K562 (cell line): Measurements from ENCODE around the gene TMC8. TPM values are rescaled to one million over a fixed set of nuclear protein-coding genes. Genes with fewer than 3 reads are reported as not detected.

ENCODE experiments used
- ATAC-seq: fragments of 200-7000 bp; cut with Tn5 transposase; 3 replicates; pipeline ENCODE4 v1.9.1; 2020; ENCODE audit warnings: moderate library complexity
- BruUV-seq: library from RNA; stranded (reverse); fragments of 400-500 nt; replicated peaks from 2 replicates; lab custom pipeline; 2021; lab: Mats Ljungman, UMichigan
- CTCF ChIA-PET: fragments of 300-600 bp; formaldehyde crosslinking; extraction: SDS; loops from one replicate; lab custom pipeline; 2021; ENCODE audit warnings: low intra/inter-chr PET ratio; lab: Yijun Ruan, JAX
- POLR2A ChIA-PET: fragments of 300-600, 350-650 bp; sonication (Branson Sonifier 250); formaldehyde crosslinking; extraction: SDS; loops from one replicate; lab custom pipeline; 2021; ENCODE audit warnings: antibody characterized with exemption, inconsistent platforms; lab: Yijun Ruan, JAX
- DNase-seq, 4 experiments: peaks; one replicate each; pipeline versions ENCODE4 v3.0.0 to v3.0.0-alpha.2; 2011 to 2018; ENCODE audit warnings: low spot score in 3 of 4, mixed read lengths in 3 of 4; ENCODE audit errors: extremely low read depth in 1 of 4
- FAIRE-seq: peaks from 2 replicates; lab custom pipeline; 2011; peaks lifted over from hg19 to GRCh38; lab: Jason Lieb, UNC
- H2AFZ ChIP-seq: 2 replicates; pipeline ENCODE4 v1.6.0; 2011; ENCODE audit warnings: low read depth, low read length, control low read depth, inconsistent platforms
- H3K27ac ChIP-seq: fragments of 200-600 bp; 3 replicates; pipeline ENCODE4 v1.8.0; 2011; ENCODE audit warnings: low read depth, mild to moderate bottlenecking, control low read depth, inconsistent platforms, low read length, moderate library complexity, mixed read lengths; ENCODE audit errors: extremely low read depth
- H3K27me3 ChIP-seq, 2 experiments: fragments of 300-600 bp in 1 of 2; 2 replicates in 1 of 2; 3 replicates in 1 of 2; pipeline versions ENCODE4 v1.6.0 to v1.8.0; 2011; ENCODE audit warnings: inconsistent platforms in 2 of 2, low read length in 2 of 2, mild to moderate bottlenecking in 1 of 2, mixed read lengths in 1 of 2, moderate library complexity in 1 of 2; ENCODE audit not compliant: control insufficient read depth in 2 of 2, insufficient read depth in 2 of 2
- H3K36me3 ChIP-seq: fragments of 300-600 bp; 3 replicates; pipeline ENCODE4 v1.8.0; 2011; ENCODE audit warnings: mild to moderate bottlenecking, low read length, inconsistent platforms; ENCODE audit not compliant: control insufficient read depth, insufficient read depth
- H3K4me1 ChIP-seq, 2 experiments: fragments of 200-600 bp in 1 of 2; replicated peaks in 1 of 2; 2 replicates in 1 of 2; 3 replicates in 1 of 2; pipeline versions ENCODE4 v1.5.1 to v1.8.0; 2011; ENCODE audit warnings: inconsistent platforms in 2 of 2, low read length in 2 of 2, mild to moderate bottlenecking in 1 of 2, mixed read lengths in 1 of 2, moderate library complexity in 1 of 2; ENCODE audit not compliant: control insufficient read depth in 2 of 2, insufficient read depth in 2 of 2
- H3K4me2 ChIP-seq: 2 replicates; pipeline ENCODE4 v1.6.1; 2011; ENCODE audit warnings: low read length, control low read depth, inconsistent platforms, mixed read lengths; ENCODE audit not compliant: insufficient read depth
- H3K4me3 ChIP-seq: fragments of 200-600 bp; sonication (generic), shearing (Covaris generic); 2 replicates; pipeline ENCODE4 v1.5.1; 2016; ENCODE audit warnings: control low read depth, inconsistent platforms
- H3K79me2 ChIP-seq: fragments of 200-600 bp; 3 replicates; pipeline ENCODE4 v1.8.0; 2011; ENCODE audit warnings: low read length, inconsistent platforms; ENCODE audit not compliant: control insufficient read depth, insufficient read depth
- H3K9ac ChIP-seq, 2 experiments: 2 replicates each; pipeline versions ENCODE4 v1.6.0 to v1.6.1; 2011; ENCODE audit warnings: low read depth in 2 of 2, low read length in 2 of 2, control low read depth in 1 of 2, inconsistent platforms in 1 of 2, mild to moderate bottlenecking in 1 of 2, mixed read lengths in 1 of 2; ENCODE audit not compliant: insufficient read depth in 1 of 2
- H3K9me1 ChIP-seq: one replicate; pipeline ENCODE4 v1.6.0; 2011; ENCODE audit warnings: inconsistent platforms, mild to moderate bottlenecking, low read length, moderate library complexity; ENCODE audit not compliant: control insufficient read depth, insufficient read depth
- H3K9me3 ChIP-seq: replicated peaks from 2 replicates; pipeline ENCODE4 v1.5.1; 2011; ENCODE audit warnings: low read depth, low read length, inconsistent platforms; ENCODE audit not compliant: control insufficient read depth, insufficient read depth
- H4K20me1 ChIP-seq: replicated peaks from 2 replicates; pipeline ENCODE4 v1.6.1; 2011; ENCODE audit warnings: low read length, inconsistent platforms, mixed read lengths; ENCODE audit not compliant: control insufficient read depth, insufficient read depth
- NFRKB ChIP-seq: fragments of 450-650 bp; IDR thresholded peaks from 2 replicates; pipeline ENCODE4 v1.6.1; 2016; ENCODE audit warnings: low read depth
- NR4A1 ChIP-seq, 2 experiments: fragments of 250-450 bp in 1 of 2; fragments of 450-650 bp in 1 of 2; sonication (Bioruptor Pico) in 1 of 2; IDR thresholded peaks; 2 replicates each; pipeline versions ENCODE4 v1.4.0 to v1.6.1; 2016 to 2020; ENCODE audit warnings: mild to moderate bottlenecking in 2 of 2, missing compliant biosample characterization in 1 of 2, missing genetic modification characterization in 1 of 2, moderate library complexity in 1 of 2
- ZBTB17 ChIP-seq: fragments of 450-650 bp; formaldehyde crosslinking; IDR thresholded peaks from 2 replicates; pipeline ENCODE4 v1.4.0; 2020; ENCODE audit warnings: mild to moderate bottlenecking
- ZNF12 ChIP-seq: sonication (generic); formaldehyde crosslinking; IDR thresholded peaks from 2 replicates; pipeline ENCODE4 v1.4.0; 2020; ENCODE audit warnings: mild to moderate bottlenecking, missing genetic modification reagents
- WGBS: fragments of 100-300 bp; shearing (Covaris generic); methylation state at CpG from one replicate; pipeline ENCODE4 v1.1.6; 2016; ENCODE audit warnings: low coverage, mixed read lengths; ENCODE audit not compliant: insufficient coverage; ENCODE audit errors: missing lambda C conversion rate; 5-methylcytosine and 5-hydroxymethylcytosine counted together
- in situ Hi-C: fragments of 300-500 bp; cut with MboI; formaldehyde crosslinking; loops from 4 replicates; pipeline ENCODE4 v1.15.0; 2018; ENCODE audit warnings: inconsistent platforms, mixed read lengths
- intact Hi-C: fragments of 100-400 bp; cut with micrococcal nuclease; formaldehyde crosslinking; loops from 2 replicates; pipeline ENCODE4 v1.14.2; 2022
- polyA plus RNA-seq, 8 experiments: library from polyadenylated mRNA; depleted of rRNA in 4 of 8; stranded (reverse) in 5 of 8; unstranded in 3 of 8; fragments of >200 nt; fragmentation: Nextera tagmentation in 2 of 8; fragmentation: Illumina TruSeq in 1 of 8; extraction: Ambion mirVana in 2 of 8; extraction: Trizol in 1 of 8; gene quantifications; 2 replicates each; pipeline versions ENCODE4 v1.2.1 to v1.2.3, GENCODE V29; 2011 to 2014; ENCODE audit warnings: inconsistent platforms in 1 of 8, missing spikeins in 1 of 8
- total RNA-seq, 7 experiments: library from RNA; depleted of rRNA in 6 of 7; stranded (reverse); fragments of >200 nt in 6 of 7; fragmentation: Illumina TruSeq in 2 of 7; extraction: Trizol in 2 of 7; gene quantifications; 2 replicates each; pipeline versions ENCODE4 v1.2.1 to v1.2.3, GENCODE V29; 2011 to 2021; ENCODE audit warnings: low replicate concordance in 1 of 7
- TF ChIP-seq, protein P1 (sequence below), 3 experiments: IDR thresholded peaks in 2 of 3; conservative IDR thresholded peaks in 1 of 3; 2 replicates each; pipeline ENCODE4 v1.5.1; 2011 to 2012; ENCODE audit warnings: low read length in 3 of 3, mild to moderate bottlenecking in 3 of 3, control low read depth in 2 of 3, improper control_type of control experiment in 1 of 3, inconsistent platforms in 1 of 3, low read depth in 1 of 3, mixed read lengths in 1 of 3, moderate library complexity in 1 of 3; ENCODE audit not compliant: insufficient read depth in 2 of 3
- TF ChIP-seq, protein P2 (sequence below), 2 experiments: IDR thresholded peaks; 2 replicates each; pipeline ENCODE4 v1.6.1; 2011; ENCODE audit warnings: borderline replicate concordance in 1 of 2, control low read depth in 1 of 2, low read depth in 1 of 2, low read length in 1 of 2, mild to moderate bottlenecking in 1 of 2, mixed read lengths in 1 of 2, moderate library complexity in 1 of 2; ENCODE audit not compliant: insufficient read depth in 1 of 2, insufficient read length in 1 of 2, poor library complexity in 1 of 2, severe bottlenecking in 1 of 2; ENCODE audit errors: extremely low read depth in 1 of 2
- TF ChIP-seq, protein P3 (sequence below), 2 experiments: fragments of 450-650 bp; formaldehyde crosslinking in 1 of 2; IDR thresholded peaks; 2 replicates each; pipeline versions ENCODE4 v1.4.0 to v1.6.1; 2014 to 2020; ENCODE audit warnings: mild to moderate bottlenecking in 2 of 2, borderline replicate concordance in 1 of 2, low read depth in 1 of 2

TMC8 gene
- total and polyA plus RNA-seq, 9 of the 15 experiments (the other 6 are each of a cell fraction or from before 2014, with no cell fraction given), result 0.13 to 10.9 (median 2.8) TPM

DNA sequence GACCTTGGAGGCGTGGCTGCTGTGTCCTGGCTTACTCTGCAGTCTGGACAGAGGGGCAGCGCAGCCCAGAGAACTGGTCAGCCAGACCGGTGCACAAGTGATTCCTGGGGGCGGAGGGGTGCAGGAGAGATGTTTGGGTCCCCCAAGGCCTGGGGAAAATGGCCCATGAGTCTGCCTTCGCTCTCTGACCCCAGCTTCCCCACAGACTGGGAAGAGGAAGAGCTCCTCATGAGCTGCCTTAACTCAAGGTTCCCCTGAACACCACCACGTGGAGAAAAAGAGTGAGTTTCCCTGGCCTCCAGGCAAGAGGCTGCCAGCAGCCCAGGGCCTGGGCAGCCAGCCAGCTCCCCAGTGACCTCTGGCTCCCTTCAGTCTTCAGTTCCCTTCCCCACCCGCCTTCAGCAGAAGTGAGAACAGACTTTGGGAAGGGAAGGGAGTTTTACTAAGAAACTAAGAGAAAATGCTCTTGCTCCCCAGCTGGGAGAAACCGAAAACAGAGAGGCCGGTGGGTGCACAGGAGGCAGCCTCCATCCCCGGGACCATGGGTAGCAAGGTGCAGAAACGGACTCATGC is 13.7 kb downstream of the TMC8 start:
- FAIRE-seq, result peak; percentile 95
- no peaks in the 10 kb centered on the region for H3K36me3 ChIP-seq
- H3K9ac ChIP-seq, result peak overlapping the region; percentile 72 to 87
- peak overlapping the region; percentile 89 for H3K4me2 ChIP-seq
- intact Hi-C loops (loop anchor here (5.0 kb wide), 1 partner anchor 33 kb away; no protein-coding TSS in a partner anchor), in situ Hi-C loops (no loop called here)
- BruUV-seq, result no TSS peak
- peaks cover 33% of the 10 kb centered on the region for H3K79me2 ChIP-seq
- 21% methylated on average over 10 of the region's 11 CpGs for WGBS
- ChIA-PET CTCF (no interaction called here), POLR2A (interaction anchor here (0.7 to 1.4 kb wide), 2 partner anchors 42 to 44 kb away, joined by 3 to 4 read pairs; no protein-coding TSS in a partner anchor)
- no peaks in the 10 kb centered on the region for H3K9me3 ChIP-seq
- peaks cover 61 to 96% of the 10 kb centered on the region in 2 experiments for H3K4me1 ChIP-seq
- DNase-seq, result peak in 3 of 4 experiments; percentile 37 to 92 (median 59)
- H3K9me1 ChIP-seq, result peaks cover 2% of the 10 kb centered on the region
- no peaks in the 10 kb centered on the region for H4K20me1 ChIP-seq
- H3K27ac ChIP-seq, result peak overlapping the region; percentile 74
- peak overlapping the region; percentile 87 for H2AFZ ChIP-seq
- no peak overlapping the region for H3K4me3 ChIP-seq
- peak; percentile 12 for ATAC-seq
- H3K27me3 ChIP-seq, result no peaks in the 10 kb centered on the region
- TF ChIP-seq, protein P1, sequence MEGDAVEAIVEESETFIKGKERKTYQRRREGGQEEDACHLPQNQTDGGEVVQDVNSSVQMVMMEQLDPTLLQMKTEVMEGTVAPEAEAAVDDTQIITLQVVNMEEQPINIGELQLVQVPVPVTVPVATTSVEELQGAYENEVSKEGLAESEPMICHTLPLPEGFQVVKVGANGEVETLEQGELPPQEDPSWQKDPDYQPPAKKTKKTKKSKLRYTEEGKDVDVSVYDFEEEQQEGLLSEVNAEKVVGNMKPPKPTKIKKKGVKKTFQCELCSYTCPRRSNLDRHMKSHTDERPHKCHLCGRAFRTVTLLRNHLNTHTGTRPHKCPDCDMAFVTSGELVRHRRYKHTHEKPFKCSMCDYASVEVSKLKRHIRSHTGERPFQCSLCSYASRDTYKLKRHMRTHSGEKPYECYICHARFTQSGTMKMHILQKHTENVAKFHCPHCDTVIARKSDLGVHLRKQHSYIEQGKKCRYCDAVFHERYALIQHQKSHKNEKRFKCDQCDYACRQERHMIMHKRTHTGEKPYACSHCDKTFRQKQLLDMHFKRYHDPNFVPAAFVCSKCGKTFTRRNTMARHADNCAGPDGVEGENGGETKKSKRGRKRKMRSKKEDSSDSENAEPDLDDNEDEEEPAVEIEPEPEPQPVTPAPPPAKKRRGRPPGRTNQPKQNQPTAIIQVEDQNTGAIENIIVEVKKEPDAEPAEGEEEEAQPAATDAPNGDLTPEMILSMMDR (IDR thresholded peaks at IDR 0.05 in 2 of 3, conservative IDR thresholded peaks at IDR 0.05 in 1 of 3; ENCODE audit: insufficient read depth in 2 of 3, low read depth in 1 of 3, low read length in 3 of 3), result peak in 2 of 3 experiments; percentile 8 to 22; a peak in 1 of 6 replicates
- TF ChIP-seq, protein P2, sequence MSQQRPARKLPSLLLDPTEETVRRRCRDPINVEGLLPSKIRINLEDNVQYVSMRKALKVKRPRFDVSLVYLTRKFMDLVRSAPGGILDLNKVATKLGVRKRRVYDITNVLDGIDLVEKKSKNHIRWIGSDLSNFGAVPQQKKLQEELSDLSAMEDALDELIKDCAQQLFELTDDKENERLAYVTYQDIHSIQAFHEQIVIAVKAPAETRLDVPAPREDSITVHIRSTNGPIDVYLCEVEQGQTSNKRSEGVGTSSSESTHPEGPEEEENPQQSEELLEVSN (IDR thresholded peaks at IDR 0.05; ENCODE audit: borderline replicate concordance in 1 of 2, extremely low read depth in 1 of 2, insufficient read depth in 1 of 2, insufficient read length in 1 of 2, low read depth in 1 of 2, low read length in 1 of 2, poor library complexity in 1 of 2, severe bottlenecking in 1 of 2), result peak in 1 of 2 experiments; percentile 68
- TF ChIP-seq ZBTB17 (CRISPR knock-in tag), result peak; percentile 11; the same call in 1 of the 2 replicates
- no peak for TF ChIP-seq ZNF12 (CRISPR knock-in tag)
- no peak for TF ChIP-seq NFRKB
- TF ChIP-seq, protein P3, sequence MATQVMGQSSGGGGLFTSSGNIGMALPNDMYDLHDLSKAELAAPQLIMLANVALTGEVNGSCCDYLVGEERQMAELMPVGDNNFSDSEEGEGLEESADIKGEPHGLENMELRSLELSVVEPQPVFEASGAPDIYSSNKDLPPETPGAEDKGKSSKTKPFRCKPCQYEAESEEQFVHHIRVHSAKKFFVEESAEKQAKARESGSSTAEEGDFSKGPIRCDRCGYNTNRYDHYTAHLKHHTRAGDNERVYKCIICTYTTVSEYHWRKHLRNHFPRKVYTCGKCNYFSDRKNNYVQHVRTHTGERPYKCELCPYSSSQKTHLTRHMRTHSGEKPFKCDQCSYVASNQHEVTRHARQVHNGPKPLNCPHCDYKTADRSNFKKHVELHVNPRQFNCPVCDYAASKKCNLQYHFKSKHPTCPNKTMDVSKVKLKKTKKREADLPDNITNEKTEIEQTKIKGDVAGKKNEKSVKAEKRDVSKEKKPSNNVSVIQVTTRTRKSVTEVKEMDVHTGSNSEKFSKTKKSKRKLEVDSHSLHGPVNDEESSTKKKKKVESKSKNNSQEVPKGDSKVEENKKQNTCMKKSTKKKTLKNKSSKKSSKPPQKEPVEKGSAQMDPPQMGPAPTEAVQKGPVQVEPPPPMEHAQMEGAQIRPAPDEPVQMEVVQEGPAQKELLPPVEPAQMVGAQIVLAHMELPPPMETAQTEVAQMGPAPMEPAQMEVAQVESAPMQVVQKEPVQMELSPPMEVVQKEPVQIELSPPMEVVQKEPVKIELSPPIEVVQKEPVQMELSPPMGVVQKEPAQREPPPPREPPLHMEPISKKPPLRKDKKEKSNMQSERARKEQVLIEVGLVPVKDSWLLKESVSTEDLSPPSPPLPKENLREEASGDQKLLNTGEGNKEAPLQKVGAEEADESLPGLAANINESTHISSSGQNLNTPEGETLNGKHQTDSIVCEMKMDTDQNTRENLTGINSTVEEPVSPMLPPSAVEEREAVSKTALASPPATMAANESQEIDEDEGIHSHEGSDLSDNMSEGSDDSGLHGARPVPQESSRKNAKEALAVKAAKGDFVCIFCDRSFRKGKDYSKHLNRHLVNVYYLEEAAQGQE (IDR thresholded peaks at IDR 0.05; ENCODE audit: borderline replicate concordance), result 0 out of 2 replicates have a peak, but pooled peaks have one; percentile 7
- TF ChIP-seq, protein P3 (CRISPR knock-in tag; IDR thresholded peaks at IDR 0.05; ENCODE audit: low read depth), result no peak
- TF ChIP-seq NR4A1 (CRISPR knock-in tag; IDR thresholded peaks at IDR 0.05), result no peak
- TF ChIP-seq NR4A1 (tag; IDR thresholded peaks at IDR 0.05), result peak; percentile 23; the same call in 1 of the 2 replicates
